Activated CD4-positive, alpha-beta T cell treated with anti-CD3 and anti-CD28 coated beads for 24 hours (primary cell): ENCODE measurements around the gene BTN2A1.
"Not testable (repeated sequence)": the region's sequence is repeated elsewhere in the genome, so short reads cannot be mapped to it uniquely, and the experiment has no call there.

ENCODE experiments used
- DNase-seq, 2 donors: peaks; one replicate each; pipeline ENCODE4 v3.0.0-alpha.2; 2020; ENCODE audit warnings: low read depth in 2 of 2

The BTN2A1 gene

DNA sequence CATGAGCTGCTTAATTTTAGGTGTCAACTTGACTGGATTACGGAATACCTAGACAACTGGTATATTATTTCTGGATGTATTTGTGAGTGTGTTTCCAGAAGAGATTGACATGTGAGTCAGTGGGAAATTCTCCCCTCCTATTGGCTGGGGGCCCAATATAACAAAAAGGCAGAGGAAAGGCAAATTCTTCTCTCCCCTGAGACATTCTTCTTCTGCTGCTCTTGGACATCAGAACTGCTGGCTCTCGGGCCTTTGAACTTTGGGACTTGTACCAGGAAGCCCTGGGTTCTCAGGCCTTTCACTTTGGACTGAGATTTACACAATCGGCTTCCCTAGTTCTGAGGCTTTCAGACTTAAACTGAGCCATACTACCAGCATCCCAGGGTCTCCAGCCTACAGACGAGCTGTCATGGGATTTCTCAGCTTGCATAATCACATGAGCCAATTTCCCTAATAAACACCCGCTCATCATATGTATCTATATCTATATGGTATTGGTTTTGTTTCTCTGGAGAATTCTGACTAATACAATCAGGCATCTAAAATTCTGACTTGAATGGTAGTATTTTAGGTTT, 25.0 kb upstream of the BTN2A1 start:
- no peak for DNase-seq

DNA sequence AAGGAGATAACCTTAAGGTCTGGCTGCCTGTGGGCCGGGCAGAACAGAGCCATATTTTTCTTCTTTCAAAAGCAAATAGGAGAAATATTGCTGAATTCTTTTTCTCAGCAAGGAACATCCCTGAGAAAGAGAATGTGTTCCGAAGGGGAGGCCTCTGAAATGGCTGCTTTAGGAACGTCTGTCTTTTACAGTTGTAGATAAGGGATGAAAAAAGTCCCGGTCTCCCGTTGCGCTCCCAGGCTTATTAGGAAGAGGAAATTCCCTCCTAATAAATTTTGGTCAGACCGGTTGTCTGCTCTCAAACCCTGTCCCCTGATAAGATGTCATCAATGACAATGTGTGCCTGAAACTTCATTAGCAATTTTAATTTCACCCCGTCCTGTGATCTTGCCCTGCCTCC, 24.1 kb upstream of the BTN2A1 start:
- not testable (repeated sequence) for DNase-seq

DNA sequence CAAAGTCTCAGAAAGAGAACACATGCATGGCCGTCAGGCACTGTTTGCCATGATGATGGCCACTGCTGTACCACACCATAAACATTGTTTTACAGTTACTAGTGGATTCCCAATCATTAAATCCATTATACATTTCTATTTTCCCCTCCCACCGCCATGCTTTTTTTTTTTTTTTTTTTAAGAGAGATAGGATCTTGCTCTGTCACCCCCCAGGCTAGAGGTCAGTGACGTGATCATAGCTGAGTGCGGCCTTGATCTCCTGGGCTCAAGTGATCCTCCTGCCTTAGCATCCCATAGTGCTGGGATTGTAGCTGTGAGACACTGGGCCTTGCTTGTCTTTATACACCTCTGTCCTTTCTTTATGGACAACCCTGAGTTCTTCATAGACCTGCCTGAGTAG, 21.7 kb upstream of the BTN2A1 start:
- no peak for DNase-seq

DNA sequence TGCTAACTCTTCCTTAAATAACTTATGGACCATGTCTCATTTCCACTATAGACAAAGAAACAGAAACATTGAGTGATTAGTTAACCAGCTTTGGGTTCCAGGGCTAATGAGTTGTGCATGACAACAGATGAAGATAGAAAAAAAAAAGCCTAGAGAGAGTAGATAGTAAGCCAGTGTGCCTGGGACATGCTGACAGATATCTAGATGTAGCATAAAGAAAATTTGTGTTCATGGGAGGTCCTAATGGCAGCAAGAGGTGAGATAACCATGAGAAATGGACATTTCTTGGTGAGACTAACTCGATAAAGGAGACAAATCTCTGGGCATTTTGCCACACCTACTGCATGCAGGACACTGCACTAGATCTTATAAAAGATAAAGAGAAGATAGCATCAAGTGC, 20.2 kb upstream of the BTN2A1 start:
- no peak for DNase-seq

DNA sequence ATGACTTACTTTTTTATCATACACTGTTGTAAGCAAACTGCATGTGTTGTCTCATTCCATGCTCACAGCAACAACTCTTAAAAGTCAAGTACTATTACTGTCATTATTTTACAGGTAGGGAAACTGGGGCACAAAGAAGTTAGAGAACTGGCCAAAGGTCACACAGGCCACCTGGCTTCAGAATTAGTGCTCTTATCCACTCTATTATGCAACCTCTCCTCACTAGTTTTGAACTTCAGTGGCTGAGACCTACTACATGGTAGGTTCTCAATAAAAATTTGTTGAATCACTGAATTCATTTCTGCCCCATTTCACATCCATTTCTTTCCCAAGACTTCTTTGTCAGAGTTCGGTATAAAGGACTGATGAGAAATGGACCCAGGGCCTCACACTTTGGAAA, 19.8 kb upstream of the BTN2A1 start:
- DNase-seq = no peak

DNA sequence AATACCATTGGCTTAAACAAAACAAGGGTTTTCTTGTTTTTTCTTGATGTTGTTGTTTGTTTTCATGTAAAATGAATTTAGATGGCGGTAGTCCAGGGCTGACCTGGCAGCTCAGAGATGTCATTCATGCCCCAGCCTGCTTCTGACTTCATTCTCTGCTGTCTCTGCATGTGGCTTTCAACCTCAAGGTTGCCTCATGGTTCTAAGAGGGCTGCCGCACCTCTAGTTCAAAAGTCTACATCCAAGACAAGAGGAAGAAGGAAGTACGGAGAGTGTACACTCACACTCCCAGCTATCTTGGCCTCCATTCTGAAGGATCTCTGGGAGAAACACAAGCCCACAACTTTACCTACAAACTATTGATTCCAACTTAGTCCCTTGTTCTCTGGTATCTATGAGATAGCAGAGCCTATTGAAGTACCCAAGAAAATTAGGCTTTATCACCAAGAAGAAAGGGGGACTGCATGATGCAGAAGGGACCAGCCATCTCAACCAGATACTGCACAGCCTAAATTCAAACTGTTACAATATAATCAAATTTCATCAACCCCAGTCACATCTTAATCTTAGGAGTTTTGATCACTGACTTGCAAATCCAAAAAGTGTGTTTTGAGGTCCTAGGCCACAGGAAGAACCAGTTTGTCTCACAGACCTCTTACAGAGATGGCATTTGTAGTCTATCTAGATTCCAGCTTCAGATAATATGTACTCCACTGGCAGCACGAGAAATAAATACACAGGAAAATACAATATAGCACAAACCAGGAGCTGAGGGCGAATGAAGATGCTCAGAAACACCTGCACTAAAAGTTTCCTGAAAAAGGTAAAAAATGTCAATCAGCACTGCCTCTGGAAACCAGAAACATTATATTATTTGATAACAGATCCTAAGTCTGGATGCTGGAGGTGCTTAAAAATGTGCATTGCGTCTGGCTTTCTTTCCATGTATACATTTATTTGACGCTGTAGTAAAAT, 18.3 kb upstream of the BTN2A1 start:
- no peak for DNase-seq

DNA sequence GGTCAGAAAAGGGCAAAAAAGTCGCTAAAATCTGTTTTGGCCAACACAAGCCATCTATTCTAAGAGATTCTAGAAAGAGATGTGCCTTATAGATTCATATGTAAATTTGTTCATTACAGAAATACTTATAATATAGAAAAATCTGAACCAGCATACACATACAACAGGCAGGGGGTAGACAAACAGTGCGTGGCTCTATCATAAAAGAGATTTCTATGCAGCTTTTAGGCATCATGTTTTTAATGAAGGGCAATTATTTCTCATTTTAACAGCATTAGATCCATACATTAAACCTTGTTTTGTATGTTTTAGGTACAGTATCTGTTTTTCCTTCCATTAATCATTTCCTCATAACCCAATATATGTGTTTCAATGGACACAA, 16.8 kb upstream of the BTN2A1 start:
- no peak for DNase-seq

DNA sequence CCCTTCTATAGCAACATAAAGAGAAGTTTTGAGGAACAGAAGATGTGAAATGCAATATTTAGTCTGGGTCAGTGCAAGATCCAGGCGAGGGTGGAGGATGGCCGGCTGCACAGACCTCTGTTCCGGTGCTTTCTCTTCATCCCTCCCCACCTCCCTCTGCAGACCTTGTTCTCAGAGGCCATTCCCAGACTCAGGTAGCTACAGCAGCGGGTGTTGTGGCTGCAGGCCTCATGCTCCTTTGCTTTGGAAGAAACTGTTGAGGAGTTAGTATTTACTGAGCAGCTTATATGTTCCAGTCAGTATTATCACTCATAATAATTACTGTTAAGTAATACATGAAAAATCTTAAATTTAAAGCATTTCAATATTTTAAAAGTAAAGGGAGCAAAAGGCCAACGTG, 15.8 kb upstream of the BTN2A1 start:
- no peak for DNase-seq

DNA sequence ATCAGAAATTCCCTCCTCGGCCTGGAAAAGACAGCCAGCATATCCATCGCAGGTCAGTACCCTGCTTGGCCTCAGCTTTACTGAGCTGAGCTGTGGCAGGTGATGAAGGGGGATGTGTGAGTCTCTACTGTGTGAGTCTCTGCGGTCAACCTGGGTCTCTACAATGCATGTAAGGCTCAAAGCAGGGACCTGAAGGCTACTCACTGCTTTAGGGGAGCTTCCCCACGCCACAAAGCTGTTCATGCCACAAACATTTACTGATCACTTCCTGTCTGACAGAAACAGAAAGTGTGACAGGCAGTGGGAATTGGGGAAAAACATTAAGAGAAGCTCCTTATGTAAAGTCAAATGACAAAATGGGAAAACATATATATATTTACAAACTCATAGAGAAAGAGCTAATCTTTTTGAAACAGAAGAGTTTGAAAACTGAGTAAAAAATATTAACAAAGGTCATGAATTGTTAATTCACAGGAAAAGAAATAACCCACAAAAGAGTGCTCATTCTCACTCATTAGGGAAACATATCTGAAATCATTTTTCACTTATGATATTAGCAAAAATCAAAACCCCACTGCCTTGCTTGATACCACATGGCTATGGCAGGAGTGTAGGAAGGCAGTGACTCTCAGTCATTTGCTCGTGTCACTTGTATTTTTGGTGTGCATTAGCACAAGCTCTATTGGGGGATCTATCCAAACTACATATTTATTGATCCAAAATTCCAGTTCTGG, 11.7 kb upstream of the BTN2A1 start:
- DNase-seq = peak in 1 of 2 donors; percentile 9

DNA sequence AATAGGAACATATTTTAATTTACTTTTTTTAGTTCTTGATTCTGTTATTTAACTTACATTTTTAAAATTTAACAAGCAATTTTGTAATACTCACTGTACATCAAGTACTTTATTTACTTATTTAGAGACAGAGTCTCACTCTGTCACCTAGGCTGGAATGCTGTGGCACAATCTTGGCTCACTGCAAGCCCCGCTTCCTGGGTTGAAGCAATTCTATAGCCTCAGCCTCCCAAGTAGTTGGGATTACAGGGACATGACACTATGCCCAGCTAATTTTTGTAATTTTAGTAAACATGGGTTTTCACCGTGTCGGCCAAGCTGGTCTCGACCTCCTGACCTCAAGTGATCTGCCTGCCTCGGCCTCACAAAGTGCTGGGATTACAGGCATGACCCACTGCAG, 10.5 kb upstream of the BTN2A1 start:
- DNase-seq = no peak

DNA sequence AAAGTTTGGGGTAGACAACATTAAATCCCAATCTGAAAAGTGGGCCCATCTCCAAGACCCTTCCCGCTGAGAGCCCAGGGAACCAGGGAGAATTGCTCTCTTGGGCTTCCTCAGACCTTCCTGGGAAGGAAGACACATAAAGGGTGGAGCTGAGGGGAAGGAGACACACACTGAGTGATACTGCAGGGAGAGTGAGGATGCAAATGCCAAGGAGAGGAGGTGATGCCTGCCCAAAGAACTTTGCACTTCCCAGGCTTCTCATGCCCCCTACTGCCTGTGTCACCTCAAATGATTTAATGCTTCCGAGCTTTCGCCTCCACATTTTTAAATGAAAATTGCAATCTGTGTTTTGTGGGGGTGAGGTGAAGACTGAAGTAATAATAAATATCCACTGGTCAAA, 7.5 kb upstream of the BTN2A1 start:
- DNase-seq = no peak

DNA sequence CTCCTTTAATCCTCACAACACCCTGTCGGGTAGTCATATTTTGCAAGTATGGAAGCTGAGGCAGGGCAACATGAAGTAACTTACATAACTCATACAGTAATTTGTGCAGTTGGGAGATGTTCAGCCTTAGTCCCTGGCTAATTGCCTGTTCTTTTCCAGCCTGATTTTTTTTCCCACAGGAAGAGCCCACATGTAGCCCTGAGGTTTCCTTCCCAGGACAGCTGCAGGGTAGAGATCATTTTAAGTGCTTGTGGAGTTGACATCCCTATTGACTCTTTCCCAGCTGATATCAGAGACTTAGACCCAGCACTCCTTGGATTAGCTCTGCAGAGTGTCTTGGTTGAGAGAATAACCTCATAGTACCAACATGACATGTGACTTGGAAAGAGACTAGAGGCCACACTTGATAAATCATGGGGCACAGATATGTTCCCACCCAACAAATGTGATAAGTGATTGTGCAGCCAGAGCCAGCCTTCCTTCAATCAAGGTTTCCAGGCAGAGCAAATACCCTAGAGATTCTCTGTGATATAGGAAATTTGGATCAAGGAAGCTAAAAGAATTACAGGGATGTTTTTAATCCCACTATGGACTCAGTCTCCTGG, 5.0 kb upstream of the BTN2A1 start:
- DNase-seq = no peak

DNA sequence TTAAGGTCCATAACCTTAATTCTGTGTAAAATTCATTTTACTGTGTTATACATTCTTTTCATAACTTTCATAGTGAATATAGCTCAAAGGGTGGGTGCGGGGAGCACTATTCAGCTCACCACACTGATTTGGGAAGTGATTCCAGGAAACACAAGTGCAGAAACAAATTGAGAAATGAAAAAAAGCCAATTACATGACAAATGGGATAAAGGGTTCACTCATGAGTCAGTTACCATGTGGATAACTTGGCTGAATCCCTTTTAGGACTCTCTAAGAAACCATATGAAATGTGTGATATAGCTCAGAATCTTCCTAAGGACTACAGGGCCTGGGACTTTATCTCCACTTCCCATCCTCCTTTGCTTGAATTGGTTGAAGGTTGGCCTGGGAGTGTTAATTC, 3.1 kb upstream of the BTN2A1 start:
- DNase-seq = no peak

DNA sequence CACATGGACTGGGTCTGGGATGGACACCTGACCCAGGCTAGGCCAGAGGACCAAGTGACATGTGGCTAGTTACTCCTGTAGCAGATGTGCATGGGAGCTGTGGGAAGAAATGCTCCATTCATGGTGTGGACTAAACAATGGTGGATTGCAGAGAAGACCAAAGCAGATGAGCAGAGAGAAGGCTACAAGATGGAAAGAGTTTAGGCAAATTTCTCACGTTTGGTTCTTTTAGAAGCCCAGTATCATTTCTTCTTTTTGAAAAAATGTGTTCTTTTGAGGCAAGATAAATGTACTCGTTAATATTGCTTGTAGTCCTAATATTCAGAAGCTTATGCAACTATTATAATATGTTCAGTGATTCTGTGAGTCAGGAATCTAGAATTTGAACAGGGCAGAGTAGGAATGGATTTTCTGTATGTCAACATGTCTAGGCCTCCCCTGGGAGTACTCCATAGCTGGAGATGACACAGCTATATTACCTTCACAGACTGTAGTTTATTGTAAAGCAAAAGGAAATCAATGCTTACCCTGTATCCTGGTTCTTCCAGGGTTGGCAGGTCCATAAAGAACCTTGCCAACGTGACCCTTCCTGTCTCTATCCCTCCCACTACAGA, 2.3 kb upstream of the BTN2A1 start:
- no peak for DNase-seq

DNA sequence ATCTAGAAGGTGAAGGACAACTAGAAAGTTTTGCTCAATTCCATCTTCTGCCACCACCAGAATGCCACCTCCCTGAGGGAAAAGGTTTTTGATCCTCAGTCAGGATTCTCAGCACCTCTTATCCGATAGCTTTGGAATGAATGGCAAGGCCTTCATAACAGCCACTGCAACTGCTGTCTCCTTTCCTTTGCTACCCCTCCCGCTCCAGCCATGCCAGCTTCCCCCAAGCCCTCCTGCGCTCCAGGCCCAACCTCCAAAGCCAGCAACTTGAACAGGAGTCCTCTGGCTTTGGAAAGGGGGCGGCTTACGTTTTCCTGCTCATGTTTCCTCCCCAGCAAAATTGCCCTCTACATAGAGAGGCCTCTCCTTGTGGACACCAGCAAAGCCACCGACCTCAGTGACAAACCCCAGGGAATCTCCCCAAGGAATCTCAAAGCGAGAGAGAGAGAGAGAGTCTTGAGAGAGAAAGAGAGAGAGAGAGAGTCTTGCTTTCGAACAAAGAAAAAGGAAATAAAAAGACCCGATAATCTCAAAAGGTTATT, 420 bp upstream of the BTN2A1 start:
- no peak for DNase-seq

DNA sequence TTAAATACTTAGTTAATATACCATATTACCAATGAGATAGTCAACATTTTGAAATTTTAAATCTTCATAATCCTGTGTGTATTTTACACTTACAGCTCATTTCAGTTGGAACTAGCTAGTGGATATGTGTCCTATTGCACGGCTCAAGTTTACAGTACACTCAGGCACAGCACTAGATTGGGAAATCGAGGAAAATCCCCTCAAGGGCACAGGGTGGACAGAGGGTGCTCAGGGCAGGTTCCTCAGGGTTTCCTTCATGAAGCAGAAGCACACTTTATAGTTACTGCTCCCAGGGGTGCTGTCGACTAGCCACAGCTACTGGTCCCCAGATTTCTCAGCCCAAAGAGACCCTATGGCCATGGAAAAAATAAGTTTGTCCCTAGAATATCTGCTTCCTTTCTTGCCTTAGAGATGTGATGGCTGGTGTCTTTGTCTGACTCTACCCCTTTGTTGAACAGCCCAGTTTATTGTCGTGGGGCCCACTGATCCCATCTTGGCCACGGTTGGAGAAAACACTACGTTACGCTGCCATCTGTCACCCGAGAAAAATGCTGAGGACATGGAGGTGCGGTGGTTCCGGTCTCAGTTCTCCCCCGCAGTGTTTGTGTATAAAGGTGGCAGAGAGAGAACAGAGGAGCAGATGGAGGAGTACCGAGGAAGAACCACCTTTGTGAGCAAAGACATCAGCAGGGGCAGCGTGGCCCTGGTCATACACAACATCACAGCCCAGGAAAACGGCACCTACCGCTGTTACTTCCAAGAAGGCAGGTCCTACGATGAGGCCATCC, 1.5 kb downstream of the BTN2A1 start:
- no peak for DNase-seq

DNA sequence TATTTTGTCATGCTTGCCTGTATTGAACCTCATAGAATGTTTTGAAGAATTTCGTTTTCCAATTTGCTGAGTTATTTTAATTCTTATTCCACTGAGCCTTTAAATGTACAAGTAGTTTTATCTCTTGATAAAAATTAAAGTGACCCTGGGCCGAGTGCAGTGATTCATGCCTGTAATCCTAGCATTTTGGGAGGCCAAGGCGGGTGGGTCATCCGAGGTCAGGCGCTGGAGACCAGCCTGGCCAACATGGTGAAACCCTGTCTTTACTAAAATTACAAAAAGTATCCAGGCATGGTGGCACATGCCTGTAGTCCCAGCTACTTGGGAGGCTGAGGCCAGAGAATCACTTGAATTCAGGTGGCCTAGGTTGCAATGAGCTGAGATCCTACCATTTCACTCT, 3.6 kb downstream of the BTN2A1 start:
- not testable (repeated sequence) for DNase-seq

DNA sequence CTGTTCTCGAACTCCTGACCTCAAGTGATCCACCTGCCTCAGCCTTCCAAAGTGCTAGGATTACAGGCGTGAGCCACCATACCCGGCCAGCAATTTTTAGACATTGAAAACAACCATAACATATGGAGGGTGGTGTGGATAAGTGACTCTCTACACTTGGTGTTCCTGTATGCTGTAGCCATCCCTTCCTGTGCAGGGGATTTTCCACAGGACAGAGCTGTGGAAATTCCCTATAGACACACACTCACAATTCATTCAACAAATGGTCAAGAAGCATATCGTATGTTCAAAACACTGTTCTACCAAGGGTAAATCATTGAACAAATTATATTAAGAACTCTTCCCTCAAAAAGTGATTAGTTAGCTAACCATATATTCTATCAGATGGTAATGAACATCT, 6.3 kb downstream of the BTN2A1 start:
- no peak for DNase-seq

DNA sequence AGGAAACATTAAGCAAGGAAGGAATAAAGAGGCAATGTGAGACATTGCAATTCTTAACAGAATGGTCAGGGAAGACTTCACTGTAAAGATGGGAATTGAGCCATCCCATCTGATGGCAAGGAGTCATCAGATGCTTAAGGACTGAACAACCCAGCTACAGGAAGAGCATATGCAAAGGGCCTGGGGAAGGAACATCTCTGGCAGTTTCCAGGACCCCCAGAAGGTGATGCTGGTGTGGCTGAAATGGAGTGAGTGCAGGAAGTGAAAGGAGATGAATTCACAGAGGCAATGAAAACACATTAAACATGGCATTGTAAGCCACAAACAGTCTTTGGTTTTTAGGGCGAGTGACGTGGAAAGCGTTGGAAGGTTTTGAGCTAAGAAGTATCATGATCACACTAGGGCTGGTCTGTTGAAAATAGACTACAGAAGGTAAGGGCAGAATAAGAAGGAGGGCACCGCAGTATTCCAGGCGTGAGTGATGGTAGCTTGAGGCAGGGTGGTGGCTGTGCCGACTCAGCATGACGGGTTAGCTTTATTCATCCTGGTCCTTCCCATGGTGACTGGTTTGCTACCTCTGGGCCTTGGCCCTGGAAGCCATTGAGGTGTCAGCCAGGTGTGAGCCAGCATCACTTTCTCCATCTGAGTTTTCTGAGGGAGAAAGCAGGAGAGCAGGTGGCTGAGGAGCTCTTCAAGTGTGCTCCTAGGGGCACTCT, 6.8 kb downstream of the BTN2A1 start:
- DNase-seq = no peak

DNA sequence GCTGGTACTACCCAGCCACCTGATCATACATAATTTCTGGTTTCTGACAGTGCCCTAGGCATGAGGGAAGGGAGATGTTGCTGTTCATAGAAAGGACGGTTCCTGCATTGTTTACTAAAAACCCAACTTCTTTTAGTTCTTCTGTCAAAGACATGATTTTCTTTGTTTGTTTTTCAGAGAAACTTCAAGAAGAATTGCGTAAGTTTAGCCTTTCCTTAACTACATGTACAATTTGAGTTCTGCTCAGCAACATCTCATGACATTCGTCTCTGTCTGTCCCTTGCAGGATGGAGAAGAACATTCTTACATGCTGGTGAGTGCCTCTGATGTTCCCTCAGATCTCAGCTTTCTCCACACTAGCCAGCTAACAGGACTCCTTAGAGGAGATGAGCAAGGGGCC, 8.0 kb downstream of the BTN2A1 start:
- DNase-seq = no peak
